ENCODE data around the gene CPNE5.

GRCh38 chr6:36873115-36873514, 33.9 kb upstream of the CPNE5 start:
- TF ChIP-seq POLR2AphosphoS5 (IDR thresholded peaks at IDR 0.05) (no peak), POLR2A (IDR thresholded peaks at IDR 0.05) (no peak)
- TF ChIP-seq, protein P1, sequence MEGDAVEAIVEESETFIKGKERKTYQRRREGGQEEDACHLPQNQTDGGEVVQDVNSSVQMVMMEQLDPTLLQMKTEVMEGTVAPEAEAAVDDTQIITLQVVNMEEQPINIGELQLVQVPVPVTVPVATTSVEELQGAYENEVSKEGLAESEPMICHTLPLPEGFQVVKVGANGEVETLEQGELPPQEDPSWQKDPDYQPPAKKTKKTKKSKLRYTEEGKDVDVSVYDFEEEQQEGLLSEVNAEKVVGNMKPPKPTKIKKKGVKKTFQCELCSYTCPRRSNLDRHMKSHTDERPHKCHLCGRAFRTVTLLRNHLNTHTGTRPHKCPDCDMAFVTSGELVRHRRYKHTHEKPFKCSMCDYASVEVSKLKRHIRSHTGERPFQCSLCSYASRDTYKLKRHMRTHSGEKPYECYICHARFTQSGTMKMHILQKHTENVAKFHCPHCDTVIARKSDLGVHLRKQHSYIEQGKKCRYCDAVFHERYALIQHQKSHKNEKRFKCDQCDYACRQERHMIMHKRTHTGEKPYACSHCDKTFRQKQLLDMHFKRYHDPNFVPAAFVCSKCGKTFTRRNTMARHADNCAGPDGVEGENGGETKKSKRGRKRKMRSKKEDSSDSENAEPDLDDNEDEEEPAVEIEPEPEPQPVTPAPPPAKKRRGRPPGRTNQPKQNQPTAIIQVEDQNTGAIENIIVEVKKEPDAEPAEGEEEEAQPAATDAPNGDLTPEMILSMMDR (IDR thresholded peaks at IDR 0.05): no peak

All from prostate gland (tissue), 2 donors.